ENCODE measurements around the gene ZG16. TPM values are rescaled to one million over a fixed set of nuclear protein-coding genes. Genes with fewer than 3 reads are reported as not detected.

Gene ZG16
- total and polyA plus RNA-seq, 4 donors: 0.19 to 2.8 (median 1.7) TPM

DNA sequence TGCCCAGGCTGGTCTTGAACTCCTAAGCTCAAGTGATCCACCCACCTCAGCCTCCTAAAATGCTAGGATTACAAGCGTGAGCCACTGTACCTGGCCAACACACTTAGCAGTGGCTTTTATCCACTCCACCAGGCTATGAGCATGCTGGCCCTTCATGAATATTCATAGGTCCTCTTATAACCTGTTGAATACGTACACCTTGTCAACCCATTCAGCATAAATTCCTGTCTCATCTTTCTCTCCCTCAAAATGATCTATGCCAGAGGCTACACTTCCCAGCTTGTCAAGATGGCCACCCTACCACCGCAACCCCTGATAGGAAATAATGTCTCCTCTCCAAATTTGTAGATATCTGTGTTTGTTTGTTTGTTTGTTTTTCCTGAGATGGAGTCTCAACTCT lies 11.0 kb upstream of the ZG16 start:
- 96% methylated on average over 3 of the region's 3 CpGs for WGBS
- TF ChIP-seq, protein P1, sequence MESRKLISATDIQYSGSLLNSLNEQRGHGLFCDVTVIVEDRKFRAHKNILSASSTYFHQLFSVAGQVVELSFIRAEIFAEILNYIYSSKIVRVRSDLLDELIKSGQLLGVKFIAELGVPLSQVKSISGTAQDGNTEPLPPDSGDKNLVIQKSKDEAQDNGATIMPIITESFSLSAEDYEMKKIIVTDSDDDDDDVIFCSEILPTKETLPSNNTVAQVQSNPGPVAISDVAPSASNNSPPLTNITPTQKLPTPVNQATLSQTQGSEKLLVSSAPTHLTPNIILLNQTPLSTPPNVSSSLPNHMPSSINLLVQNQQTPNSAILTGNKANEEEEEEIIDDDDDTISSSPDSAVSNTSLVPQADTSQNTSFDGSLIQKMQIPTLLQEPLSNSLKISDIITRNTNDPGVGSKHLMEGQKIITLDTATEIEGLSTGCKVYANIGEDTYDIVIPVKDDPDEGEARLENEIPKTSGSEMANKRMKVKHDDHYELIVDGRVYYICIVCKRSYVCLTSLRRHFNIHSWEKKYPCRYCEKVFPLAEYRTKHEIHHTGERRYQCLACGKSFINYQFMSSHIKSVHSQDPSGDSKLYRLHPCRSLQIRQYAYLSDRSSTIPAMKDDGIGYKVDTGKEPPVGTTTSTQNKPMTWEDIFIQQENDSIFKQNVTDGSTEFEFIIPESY (IDR thresholded peaks at IDR 0.05): no peak
- TF ChIP-seq, protein P2, sequence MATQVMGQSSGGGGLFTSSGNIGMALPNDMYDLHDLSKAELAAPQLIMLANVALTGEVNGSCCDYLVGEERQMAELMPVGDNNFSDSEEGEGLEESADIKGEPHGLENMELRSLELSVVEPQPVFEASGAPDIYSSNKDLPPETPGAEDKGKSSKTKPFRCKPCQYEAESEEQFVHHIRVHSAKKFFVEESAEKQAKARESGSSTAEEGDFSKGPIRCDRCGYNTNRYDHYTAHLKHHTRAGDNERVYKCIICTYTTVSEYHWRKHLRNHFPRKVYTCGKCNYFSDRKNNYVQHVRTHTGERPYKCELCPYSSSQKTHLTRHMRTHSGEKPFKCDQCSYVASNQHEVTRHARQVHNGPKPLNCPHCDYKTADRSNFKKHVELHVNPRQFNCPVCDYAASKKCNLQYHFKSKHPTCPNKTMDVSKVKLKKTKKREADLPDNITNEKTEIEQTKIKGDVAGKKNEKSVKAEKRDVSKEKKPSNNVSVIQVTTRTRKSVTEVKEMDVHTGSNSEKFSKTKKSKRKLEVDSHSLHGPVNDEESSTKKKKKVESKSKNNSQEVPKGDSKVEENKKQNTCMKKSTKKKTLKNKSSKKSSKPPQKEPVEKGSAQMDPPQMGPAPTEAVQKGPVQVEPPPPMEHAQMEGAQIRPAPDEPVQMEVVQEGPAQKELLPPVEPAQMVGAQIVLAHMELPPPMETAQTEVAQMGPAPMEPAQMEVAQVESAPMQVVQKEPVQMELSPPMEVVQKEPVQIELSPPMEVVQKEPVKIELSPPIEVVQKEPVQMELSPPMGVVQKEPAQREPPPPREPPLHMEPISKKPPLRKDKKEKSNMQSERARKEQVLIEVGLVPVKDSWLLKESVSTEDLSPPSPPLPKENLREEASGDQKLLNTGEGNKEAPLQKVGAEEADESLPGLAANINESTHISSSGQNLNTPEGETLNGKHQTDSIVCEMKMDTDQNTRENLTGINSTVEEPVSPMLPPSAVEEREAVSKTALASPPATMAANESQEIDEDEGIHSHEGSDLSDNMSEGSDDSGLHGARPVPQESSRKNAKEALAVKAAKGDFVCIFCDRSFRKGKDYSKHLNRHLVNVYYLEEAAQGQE (IDR thresholded peaks at IDR 0.05): no peak
- TF ChIP-seq FOXA2 (IDR thresholded peaks at IDR 0.05): no peak
- Histone ChIP-seq H3K4me1 (ENCODE audit: control insufficient read depth in 4 of 4, insufficient read depth in 4 of 4, low read length in 3 of 4) (peaks cover 3 to 49% (median 28%) of the 10 kb centered on the region in 4 donors), H3K36me3 (ENCODE audit: control insufficient read depth in 4 of 4, insufficient read depth in 3 of 4, low read depth in 1 of 4, low read length in 3 of 4) (no peaks in the 10 kb centered on the region), H3K9me3 (ENCODE audit: control insufficient read depth in 4 of 4, low read length in 3 of 4) (no peaks in the 10 kb centered on the region), H3K4me3 (ENCODE audit: low read depth in 1 of 3, low read length in 3 of 3) (no peak overlapping the region), H3K27ac (ENCODE audit: low read depth in 1 of 2, low read length in 2 of 2) (no peak overlapping the region), H3K27me3 (ENCODE audit: control insufficient read depth in 4 of 4, insufficient read depth in 4 of 4, low read length in 3 of 4) (no peaks in the 10 kb centered on the region), H3K9ac (ENCODE audit: low read depth in 1 of 2, low read length in 2 of 2) (no peak overlapping the region)
- no peak for DNase-seq (ENCODE audit: low spot score)

DNA sequence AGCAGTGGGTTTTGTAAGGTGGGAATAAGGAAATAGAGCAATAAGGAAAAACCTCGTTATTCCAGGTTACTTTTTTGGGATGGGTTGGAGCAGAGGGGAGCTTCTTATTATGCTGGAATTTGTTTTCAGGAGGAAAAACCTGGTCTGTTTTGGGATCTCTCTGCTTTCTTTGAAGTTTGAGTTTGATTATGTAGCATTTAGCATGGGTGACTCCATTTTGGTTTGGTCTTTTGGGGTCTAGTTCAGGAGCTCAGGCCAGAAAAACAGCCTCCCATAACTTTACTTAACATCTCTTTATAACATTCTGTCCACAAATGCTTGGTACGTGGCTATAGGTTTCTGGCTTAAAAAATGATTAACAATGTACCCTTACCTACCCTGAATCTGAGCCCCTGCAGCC lies 8.5 kb upstream of the ZG16 start:
- H3K27ac ChIP-seq (ENCODE audit: low read depth in 1 of 2, low read length in 2 of 2): no peak overlapping the region
- no peak for DNase-seq (ENCODE audit: low spot score)
- H3K9ac ChIP-seq (ENCODE audit: low read depth in 1 of 2, low read length in 2 of 2): no peak overlapping the region
- no peaks in the 10 kb centered on the region for H3K27me3 ChIP-seq (ENCODE audit: control insufficient read depth in 4 of 4, insufficient read depth in 4 of 4, low read length in 3 of 4)
- 90% methylated on average over 2 of the region's 2 CpGs for WGBS
- H3K9me3 ChIP-seq (ENCODE audit: control insufficient read depth in 4 of 4, low read length in 3 of 4): no peaks in the 10 kb centered on the region
- H3K4me1 ChIP-seq (ENCODE audit: control insufficient read depth in 4 of 4, insufficient read depth in 4 of 4, low read length in 3 of 4): peaks cover under 1 to 44% (median 28%) of the 10 kb centered on the region in 4 donors
- no peak overlapping the region for H3K4me3 ChIP-seq (ENCODE audit: low read depth in 1 of 3, low read length in 3 of 3)
- H3K36me3 ChIP-seq (ENCODE audit: control insufficient read depth in 4 of 4, insufficient read depth in 3 of 4, low read depth in 1 of 4, low read length in 3 of 4): no peaks in the 10 kb centered on the region
- no peak for TF ChIP-seq FOXA2 (IDR thresholded peaks at IDR 0.05)
- TF ChIP-seq, protein P3, sequence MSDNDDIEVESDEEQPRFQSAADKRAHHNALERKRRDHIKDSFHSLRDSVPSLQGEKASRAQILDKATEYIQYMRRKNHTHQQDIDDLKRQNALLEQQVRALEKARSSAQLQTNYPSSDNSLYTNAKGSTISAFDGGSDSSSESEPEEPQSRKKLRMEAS (IDR thresholded peaks at IDR 0.05): no peak
- no peak for TF ChIP-seq HNF4G (IDR thresholded peaks at IDR 0.05)
- TF ChIP-seq, protein P2 (IDR thresholded peaks at IDR 0.05): no peak
- TF ChIP-seq TAF1 (conservative IDR thresholded peaks at IDR 0.05): no peak
- no peak for TF ChIP-seq RXRA (IDR thresholded peaks at IDR 0.05)
- no peak for TF ChIP-seq EGR1 (IDR thresholded peaks at IDR 0.05; ENCODE audit: low read depth in 2 of 2)
- TF ChIP-seq RAD21 (IDR thresholded peaks at IDR 0.05): no peak
- TF ChIP-seq GABPA (IDR thresholded peaks at IDR 0.05 in 1 of 2, conservative IDR thresholded peaks at IDR 0.05 in 1 of 2): no peak
- TF ChIP-seq YY1 (IDR thresholded peaks at IDR 0.05): no peak
- TF ChIP-seq, protein P1 (IDR thresholded peaks at IDR 0.05): no peak
- TF ChIP-seq, protein P4, sequence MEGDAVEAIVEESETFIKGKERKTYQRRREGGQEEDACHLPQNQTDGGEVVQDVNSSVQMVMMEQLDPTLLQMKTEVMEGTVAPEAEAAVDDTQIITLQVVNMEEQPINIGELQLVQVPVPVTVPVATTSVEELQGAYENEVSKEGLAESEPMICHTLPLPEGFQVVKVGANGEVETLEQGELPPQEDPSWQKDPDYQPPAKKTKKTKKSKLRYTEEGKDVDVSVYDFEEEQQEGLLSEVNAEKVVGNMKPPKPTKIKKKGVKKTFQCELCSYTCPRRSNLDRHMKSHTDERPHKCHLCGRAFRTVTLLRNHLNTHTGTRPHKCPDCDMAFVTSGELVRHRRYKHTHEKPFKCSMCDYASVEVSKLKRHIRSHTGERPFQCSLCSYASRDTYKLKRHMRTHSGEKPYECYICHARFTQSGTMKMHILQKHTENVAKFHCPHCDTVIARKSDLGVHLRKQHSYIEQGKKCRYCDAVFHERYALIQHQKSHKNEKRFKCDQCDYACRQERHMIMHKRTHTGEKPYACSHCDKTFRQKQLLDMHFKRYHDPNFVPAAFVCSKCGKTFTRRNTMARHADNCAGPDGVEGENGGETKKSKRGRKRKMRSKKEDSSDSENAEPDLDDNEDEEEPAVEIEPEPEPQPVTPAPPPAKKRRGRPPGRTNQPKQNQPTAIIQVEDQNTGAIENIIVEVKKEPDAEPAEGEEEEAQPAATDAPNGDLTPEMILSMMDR (IDR thresholded peaks at IDR 0.05; ENCODE audit: low read depth, low read length, missing input control): no peak
- TF ChIP-seq, protein P5, sequence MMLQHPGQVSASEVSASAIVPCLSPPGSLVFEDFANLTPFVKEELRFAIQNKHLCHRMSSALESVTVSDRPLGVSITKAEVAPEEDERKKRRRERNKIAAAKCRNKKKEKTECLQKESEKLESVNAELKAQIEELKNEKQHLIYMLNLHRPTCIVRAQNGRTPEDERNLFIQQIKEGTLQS (IDR thresholded peaks at IDR 0.05): no peak
- TF ChIP-seq FOXA1 (IDR thresholded peaks at IDR 0.05): no peak
- no peak for TF ChIP-seq SP1 (IDR thresholded peaks at IDR 0.05)
- TF ChIP-seq JUND (IDR thresholded peaks at IDR 0.05): no peak
- no peak for TF ChIP-seq HNF4A (conservative IDR thresholded peaks at IDR 0.05)
- TF ChIP-seq NR2F2 (IDR thresholded peaks at IDR 0.05): no peak

Data from liver (tissue), 9 donors.